NCI-H345 treated with DMSO at 0.1 percent for 48 hours (cell line): ENCODE data around the gene MAPK10.

Source experiments
- DNase-seq: peaks from one replicate; lab custom pipeline; 2025; ENCODE audit not compliant: unreplicated experiment; lab: John Stamatoyannopoulos, UW

MAPK10 gene

GRCh38 chr4:86279293-86279960 lies 80.4 kb downstream of the MAPK10 start:
- no peak for DNase-seq

GRCh38 chr4:86278126-86278525 lies 81.7 kb downstream of the MAPK10 start:
- DNase-seq = no peak

GRCh38 chr4:86274642-86275041 lies 85.2 kb downstream of the MAPK10 start:
- no peak for DNase-seq

GRCh38 chr4:86272669-86273068 lies 87.2 kb downstream of the MAPK10 start:
- no peak for DNase-seq

- DNase-seq = no peak
Observed at GRCh38 chr4:86271057-86271456, 88.8 kb downstream of the MAPK10 start.

GRCh38 chr4:86269354-86269753 lies 90.5 kb downstream of the MAPK10 start:
- no peak for DNase-seq

GRCh38 chr4:86264241-86264640 lies 95.6 kb downstream of the MAPK10 start:
- no peak for DNase-seq

- no peak for DNase-seq
Observed at GRCh38 chr4:86261636-86262035, 98.2 kb downstream of the MAPK10 start.

- no peak for DNase-seq
Observed at GRCh38 chr4:86256086-86256485, 103.8 kb downstream of the MAPK10 start.

- DNase-seq = no peak
Observed at GRCh38 chr4:86250619-86251018, 109.2 kb downstream of the MAPK10 start.

GRCh38 chr4:86250006-86250405 lies 109.8 kb downstream of the MAPK10 start:
- DNase-seq = no peak

- no peak for DNase-seq
Observed at GRCh38 chr4:86249074-86249473, 110.8 kb downstream of the MAPK10 start.

- DNase-seq = no peak
Observed at GRCh38 chr4:86247906-86248305, 111.9 kb downstream of the MAPK10 start.

- no peak for DNase-seq
Observed at GRCh38 chr4:86247320-86247719, 112.5 kb downstream of the MAPK10 start.

- no peak for DNase-seq
Observed at GRCh38 chr4:86243750-86244149, 116.1 kb downstream of the MAPK10 start.

GRCh38 chr4:86242677-86243076 lies 117.2 kb downstream of the MAPK10 start:
- DNase-seq = no peak

- DNase-seq = no peak
Observed at GRCh38 chr4:86235549-86235948, 124.3 kb downstream of the MAPK10 start.

GRCh38 chr4:86233681-86234080 lies 126.2 kb downstream of the MAPK10 start:
- no peak for DNase-seq

- DNase-seq = no peak
Observed at GRCh38 chr4:86233090-86233489, 126.8 kb downstream of the MAPK10 start.

GRCh38 chr4:86223472-86223871 lies 136.4 kb downstream of the MAPK10 start:
- no peak for DNase-seq

- DNase-seq = no peak
Observed at GRCh38 chr4:86221002-86221401, 138.9 kb downstream of the MAPK10 start.

- DNase-seq = no peak
Observed at GRCh38 chr4:86220121-86220520, 139.7 kb downstream of the MAPK10 start.

- DNase-seq = no peak
Observed at GRCh38 chr4:86218746-86219473, 140.9 kb downstream of the MAPK10 start.
